ENCODE results near the gene AJAP1. TPM values are rescaled to one million over a fixed set of nuclear protein-coding genes. Genes with fewer than 3 reads are reported as not detected.

Gene AJAP1
- total and polyA plus RNA-seq, 2 of the 13 experiments (the other 11 are each of a cell fraction or from before 2014, with no cell fraction given), result not detected

DNA sequence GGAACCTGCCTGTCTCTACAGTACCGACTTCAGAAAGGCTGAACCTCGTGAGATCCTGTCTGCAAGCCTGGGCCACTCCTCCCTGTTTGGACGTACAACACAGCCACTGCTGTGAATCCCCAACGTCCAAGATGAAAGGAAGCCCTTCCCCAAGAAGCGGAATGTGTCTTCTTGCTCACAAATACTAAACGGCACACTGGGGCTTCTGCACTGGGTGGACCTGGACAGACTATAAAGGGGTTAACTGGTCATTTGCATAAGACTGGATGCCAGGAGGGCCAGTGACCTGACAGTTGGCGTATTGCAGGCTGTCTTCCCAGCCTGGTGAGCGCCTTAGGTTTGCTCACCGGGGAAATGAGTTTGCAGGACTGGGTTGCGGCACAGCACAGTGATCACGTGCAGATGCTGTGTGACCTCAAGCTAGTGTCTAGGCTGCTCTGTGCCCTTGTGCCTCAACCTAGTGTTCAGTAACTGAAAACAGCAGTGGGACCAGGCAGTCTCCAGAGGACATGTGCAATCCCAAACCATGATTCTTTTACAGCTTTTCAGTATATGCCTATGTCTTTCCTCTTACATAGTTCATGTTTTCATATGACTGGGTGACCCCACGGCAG is 19.5 kb upstream of the AJAP1 start:
- BruUV-seq (replicated peaks), result no TSS peak
- Histone ChIP-seq H3K36me3 (replicated peaks in 1 of 2; ENCODE audit: control insufficient read depth in 1 of 2, insufficient read depth in 2 of 2, low read length in 2 of 2) (no peaks in the 10 kb centered on the region), H3K9ac (ENCODE audit: insufficient read depth, low read depth, low read length) (no peak overlapping the region), H3K9me3 (ENCODE audit: low read length) (no peaks in the 10 kb centered on the region), H3K27ac (ENCODE audit: extremely low read length, insufficient read depth, low read length) (no peak overlapping the region), H3K79me2 (ENCODE audit: insufficient read depth, low read length) (no peaks in the 10 kb centered on the region), H2AFZ (ENCODE audit: low read length) (no peak overlapping the region), H3K4me3 (replicated peaks in 1 of 3; ENCODE audit: insufficient read depth in 1 of 3, low read depth in 2 of 3, low read length in 3 of 3) (no peak overlapping the region), H4K20me1 (ENCODE audit: insufficient read depth, low read length) (no peaks in the 10 kb centered on the region), H3K4me1 (ENCODE audit: insufficient read depth, low read length) (no peaks in the 10 kb centered on the region), H3K4me2 (ENCODE audit: low read depth, low read length) (no peak overlapping the region), H3K27me3 (ENCODE audit: control insufficient read depth in 1 of 2, insufficient read depth in 2 of 2, low read length in 2 of 2) (peaks cover 2 to 29% of the 10 kb centered on the region in 2 experiments; a peak in 2 of 5 replicates)
- FAIRE-seq (no peak), DNase-seq (ENCODE audit: low spot score) (no peak), ATAC-seq (no peak)
- 44% methylated on average over 1 of the region's 12 CpGs for WGBS (ENCODE audit: low lambda C conversion rate)
- in situ Hi-C loops (cut with HindIII; ENCODE audit: extremely low pct_ligation_motif_present, low pct_unique_long_range_greater_than_20kb), result no loop called here
- no peak for TF ChIP-seq KLF9 (CRISPR knock-in tag; IDR thresholded peaks at IDR 0.05; ENCODE audit: low read depth)
- TF ChIP-seq ZNF768 (CRISPR knock-in tag; IDR thresholded peaks at IDR 0.05), result peak; percentile 91
- intact Hi-C loops (cut with micrococcal nuclease; ENCODE audit: unreplicated experiment), result no loop called here
- ChIA-PET POLR2A (no interaction called here), CTCF (ENCODE audit: low intra/inter-chr PET ratio, low total read pairs) (no interaction called here)

DNA sequence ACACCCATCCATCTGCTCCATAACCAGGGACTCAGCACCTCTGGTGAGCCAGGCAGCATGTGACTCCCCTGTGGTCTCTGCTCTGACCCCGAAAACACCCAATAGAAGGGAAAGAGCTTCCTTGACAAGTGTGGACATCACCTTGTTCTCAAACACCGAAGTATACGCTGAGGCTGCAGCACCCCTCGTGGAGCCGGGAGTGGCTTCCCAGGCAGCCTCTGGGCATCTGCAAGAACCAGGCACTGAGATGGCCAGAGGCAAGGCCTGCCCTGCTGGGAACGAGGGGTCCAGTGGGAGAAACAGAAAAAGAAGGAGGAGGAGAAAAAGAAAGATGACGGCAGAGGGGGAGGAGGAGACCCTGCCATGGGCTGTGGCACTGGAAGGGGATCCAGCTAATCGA is 18.2 kb upstream of the AJAP1 start:
- no TSS peak for BruUV-seq (replicated peaks)
- WGBS (ENCODE audit: low lambda C conversion rate), result 13% methylated on average over 8 of the region's 8 CpGs
- TF ChIP-seq, protein P1, sequence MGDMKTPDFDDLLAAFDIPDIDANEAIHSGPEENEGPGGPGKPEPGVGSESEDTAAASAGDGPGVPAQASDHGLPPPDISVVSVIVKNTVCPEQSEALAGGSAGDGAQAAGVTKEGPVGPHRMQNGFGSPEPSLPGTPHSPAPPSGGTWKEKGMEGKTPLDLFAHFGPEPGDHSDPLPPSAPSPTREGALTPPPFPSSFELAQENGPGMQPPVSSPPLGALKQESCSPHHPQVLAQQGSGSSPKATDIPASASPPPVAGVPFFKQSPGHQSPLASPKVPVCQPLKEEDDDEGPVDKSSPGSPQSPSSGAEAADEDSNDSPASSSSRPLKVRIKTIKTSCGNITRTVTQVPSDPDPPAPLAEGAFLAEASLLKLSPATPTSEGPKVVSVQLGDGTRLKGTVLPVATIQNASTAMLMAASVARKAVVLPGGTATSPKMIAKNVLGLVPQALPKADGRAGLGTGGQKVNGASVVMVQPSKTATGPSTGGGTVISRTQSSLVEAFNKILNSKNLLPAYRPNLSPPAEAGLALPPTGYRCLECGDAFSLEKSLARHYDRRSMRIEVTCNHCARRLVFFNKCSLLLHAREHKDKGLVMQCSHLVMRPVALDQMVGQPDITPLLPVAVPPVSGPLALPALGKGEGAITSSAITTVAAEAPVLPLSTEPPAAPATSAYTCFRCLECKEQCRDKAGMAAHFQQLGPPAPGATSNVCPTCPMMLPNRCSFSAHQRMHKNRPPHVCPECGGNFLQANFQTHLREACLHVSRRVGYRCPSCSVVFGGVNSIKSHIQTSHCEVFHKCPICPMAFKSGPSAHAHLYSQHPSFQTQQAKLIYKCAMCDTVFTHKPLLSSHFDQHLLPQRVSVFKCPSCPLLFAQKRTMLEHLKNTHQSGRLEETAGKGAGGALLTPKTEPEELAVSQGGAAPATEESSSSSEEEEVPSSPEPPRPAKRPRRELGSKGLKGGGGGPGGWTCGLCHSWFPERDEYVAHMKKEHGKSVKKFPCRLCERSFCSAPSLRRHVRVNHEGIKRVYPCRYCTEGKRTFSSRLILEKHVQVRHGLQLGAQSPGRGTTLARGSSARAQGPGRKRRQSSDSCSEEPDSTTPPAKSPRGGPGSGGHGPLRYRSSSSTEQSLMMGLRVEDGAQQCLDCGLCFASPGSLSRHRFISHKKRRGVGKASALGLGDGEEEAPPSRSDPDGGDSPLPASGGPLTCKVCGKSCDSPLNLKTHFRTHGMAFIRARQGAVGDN (CRISPR knock-in tag; IDR thresholded peaks at IDR 0.05), result no peak
- TF ChIP-seq, protein P2, sequence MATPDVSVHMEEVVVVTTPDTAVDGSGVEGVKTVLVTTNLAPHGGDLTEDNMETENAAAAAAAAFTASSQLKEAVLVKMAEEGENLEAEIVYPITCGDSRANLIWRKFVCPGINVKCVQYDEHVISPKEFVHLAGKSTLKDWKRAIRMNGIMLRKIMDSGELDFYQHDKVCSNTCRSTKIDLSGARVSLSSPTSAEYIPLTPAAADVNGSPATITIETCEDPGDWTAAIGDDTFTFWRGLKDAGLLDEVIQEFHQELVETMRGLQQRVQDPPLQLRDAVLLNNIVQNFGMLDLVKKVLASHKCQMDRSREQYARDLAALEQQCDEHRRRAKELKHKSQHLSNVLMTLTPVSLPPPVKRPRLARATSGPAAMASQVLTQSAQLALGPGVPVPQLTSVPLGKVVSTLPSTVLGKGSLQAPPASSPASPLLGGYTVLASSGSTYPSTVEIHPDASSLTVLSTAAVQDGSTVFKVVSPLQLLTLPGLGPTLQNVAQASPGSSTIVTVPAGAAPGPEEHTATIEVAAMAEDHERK (CRISPR knock-in tag; IDR thresholded peaks at IDR 0.05; ENCODE audit: low read depth), result no peak
- no peak for TF ChIP-seq ZMYM4 (CRISPR knock-in tag; IDR thresholded peaks at IDR 0.05)
- TF ChIP-seq HNRNPH1 (optimal IDR thresholded peaks at IDR 0.05; ENCODE audit: low read depth, low read length), result no peak

More for the DNA sequence above, 18.2 kb upstream of the AJAP1 start:
- H3K9ac ChIP-seq (ENCODE audit: insufficient read depth, low read depth, low read length), result no peak overlapping the region
- no peaks in the 10 kb centered on the region for H3K79me2 ChIP-seq (ENCODE audit: insufficient read depth, low read length)
- H3K9me3 ChIP-seq (ENCODE audit: low read length), result no peaks in the 10 kb centered on the region
- H3K27ac ChIP-seq (ENCODE audit: extremely low read length, insufficient read depth, low read length), result no peak overlapping the region
- no peaks in the 10 kb centered on the region for H4K20me1 ChIP-seq (ENCODE audit: insufficient read depth, low read length)
- no peak overlapping the region for H3K4me3 ChIP-seq (replicated peaks in 1 of 3; ENCODE audit: insufficient read depth in 1 of 3, low read depth in 2 of 3, low read length in 3 of 3)
- FAIRE-seq, result no peak
- ATAC-seq, result no peak
- H3K4me1 ChIP-seq (ENCODE audit: insufficient read depth, low read length), result no peaks in the 10 kb centered on the region
- no peak overlapping the region for H3K4me2 ChIP-seq (ENCODE audit: low read depth, low read length)
- POLR2A ChIA-PET, result no interaction called here
- CTCF ChIA-PET (ENCODE audit: low intra/inter-chr PET ratio, low total read pairs), result no interaction called here
- intact Hi-C loops (cut with micrococcal nuclease; ENCODE audit: unreplicated experiment), result no loop called here
- no peak for DNase-seq (ENCODE audit: low spot score)
- H2AFZ ChIP-seq (ENCODE audit: low read length), result no peak overlapping the region
- no peaks in the 10 kb centered on the region for H3K36me3 ChIP-seq (replicated peaks in 1 of 2; ENCODE audit: control insufficient read depth in 1 of 2, insufficient read depth in 2 of 2, low read length in 2 of 2)
- peaks cover 0 to 34% of the 10 kb centered on the region in 2 experiments; a peak in 2 of 5 replicates for H3K27me3 ChIP-seq (ENCODE audit: control insufficient read depth in 1 of 2, insufficient read depth in 2 of 2, low read length in 2 of 2)
- in situ Hi-C loops (cut with HindIII; ENCODE audit: extremely low pct_ligation_motif_present, low pct_unique_long_range_greater_than_20kb), result no loop called here
